Activated naive CD8-positive, alpha-beta T cell treated with anti-CD3 and anti-CD28 coated beads, Interleukin-2, amount 50 U/mL, for 16 hours (primary cell): Measurements from ENCODE around the gene SKIL.

Experiments used
- DNase-seq: peaks from one replicate; pipeline ENCODE4 v3.0.0-alpha.2; 2020; ENCODE audit warnings: low read depth, low spot score

SKIL gene

DNA sequence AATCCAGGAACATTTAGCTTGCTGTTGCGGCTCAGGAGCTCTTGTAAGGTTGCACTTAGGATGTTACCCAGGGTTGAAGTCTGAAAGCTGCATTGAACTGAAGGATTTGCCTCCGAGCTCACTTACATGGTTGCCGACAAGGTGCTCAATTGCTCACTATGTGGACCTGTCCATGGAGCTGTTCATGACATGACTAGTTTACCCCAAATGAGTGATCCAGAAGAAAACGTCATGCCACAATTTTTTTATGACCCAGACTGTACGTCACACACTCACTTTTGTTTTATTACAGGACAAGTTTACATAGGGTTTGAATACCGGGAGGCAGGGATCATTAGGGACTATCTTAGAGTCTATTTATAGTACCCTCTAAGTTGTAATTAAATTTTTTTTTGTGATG lies 40.2 kb downstream of the SKIL start:
- DNase-seq, result no peak

DNA sequence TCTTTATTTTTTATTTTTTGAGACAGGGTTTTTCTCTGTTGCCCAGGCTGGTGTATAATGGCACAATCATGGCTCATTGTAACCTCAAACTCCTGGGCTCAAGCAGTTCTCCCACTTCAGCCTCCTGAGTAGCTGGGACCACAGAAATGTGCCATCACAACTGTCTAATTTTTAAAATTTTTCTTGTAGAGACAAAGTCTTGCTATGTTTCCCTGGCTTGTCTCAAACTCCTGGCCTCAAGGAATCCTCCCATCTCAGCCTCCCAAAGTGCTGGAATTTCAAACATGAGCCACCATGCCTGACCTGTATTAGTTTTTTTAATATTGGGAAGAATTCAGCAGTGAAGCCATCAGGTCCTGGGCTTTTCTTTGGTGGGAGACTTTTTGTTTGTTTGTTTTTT lies 47.6 kb downstream of the SKIL start:
- DNase-seq, result no peak

DNA sequence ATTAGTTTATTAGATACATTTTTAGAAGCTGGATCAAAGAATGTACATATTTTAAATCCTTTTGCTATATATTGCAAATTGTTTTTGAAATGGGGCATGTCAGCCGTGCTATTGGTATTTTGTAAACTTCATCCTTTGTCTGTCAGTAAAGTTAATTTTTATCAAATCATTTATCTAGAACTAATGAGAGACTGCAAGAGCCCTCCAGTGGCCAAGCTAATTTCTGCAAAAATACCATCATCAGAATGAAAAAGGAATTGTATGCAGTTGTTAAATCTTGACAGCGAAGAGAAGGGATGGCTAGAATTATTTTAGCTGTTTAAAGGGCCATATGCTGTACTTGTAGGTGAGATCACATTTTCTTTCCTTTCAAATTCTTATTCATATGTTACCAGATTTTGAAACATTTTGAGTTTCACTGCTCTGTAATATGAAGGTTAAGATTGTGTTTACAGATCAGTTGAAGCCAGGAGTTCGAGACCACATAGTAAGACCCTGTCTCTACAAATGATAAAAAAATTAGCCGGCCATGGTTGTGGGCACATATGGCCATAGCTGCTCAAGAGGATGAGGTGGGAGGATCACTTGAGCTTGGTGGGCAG lies 53.0 kb downstream of the SKIL start:
- DNase-seq, result no peak

DNA sequence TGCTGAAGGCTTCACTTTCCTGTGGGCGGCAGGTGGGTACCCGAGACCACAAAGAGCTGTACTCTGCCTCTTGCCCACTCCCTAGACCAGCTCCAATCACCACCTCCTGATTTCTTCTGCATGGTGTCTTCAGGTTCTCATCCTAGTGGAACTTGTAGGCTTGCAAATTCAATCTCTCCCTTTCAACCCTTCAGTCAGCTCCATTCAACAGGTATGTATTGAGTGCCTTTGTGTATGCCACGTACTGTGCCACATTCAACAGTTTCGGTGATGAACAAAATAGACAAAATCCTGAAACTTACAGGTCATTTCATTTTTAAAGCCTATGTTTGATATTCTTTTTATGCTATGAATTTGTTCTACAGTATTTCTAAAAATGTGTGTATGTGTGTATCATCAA lies 55.8 kb downstream of the SKIL start:
- no peak for DNase-seq

DNA sequence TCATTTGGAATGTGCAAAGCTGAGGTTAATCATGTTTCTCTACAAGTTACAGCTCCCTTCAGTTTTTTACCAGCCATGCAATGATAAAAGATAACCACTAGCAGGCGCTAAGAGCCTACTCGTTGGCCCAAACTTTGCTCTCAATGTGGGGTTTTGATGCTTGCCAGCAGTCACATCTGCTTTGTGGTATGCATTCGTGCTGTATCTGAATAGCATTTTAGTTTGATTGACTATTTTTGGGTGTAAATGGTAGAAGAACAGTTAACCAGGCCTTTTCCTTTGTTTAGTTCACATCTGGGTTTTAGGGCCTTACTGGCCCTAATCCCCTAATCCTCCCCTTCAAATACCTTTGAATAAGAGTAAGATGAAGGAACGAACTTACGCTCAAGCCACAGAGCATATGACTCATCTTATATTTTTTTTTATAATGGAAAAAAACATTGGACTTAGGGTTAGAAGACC lies 56.7 kb downstream of the SKIL start:
- no peak for DNase-seq

DNA sequence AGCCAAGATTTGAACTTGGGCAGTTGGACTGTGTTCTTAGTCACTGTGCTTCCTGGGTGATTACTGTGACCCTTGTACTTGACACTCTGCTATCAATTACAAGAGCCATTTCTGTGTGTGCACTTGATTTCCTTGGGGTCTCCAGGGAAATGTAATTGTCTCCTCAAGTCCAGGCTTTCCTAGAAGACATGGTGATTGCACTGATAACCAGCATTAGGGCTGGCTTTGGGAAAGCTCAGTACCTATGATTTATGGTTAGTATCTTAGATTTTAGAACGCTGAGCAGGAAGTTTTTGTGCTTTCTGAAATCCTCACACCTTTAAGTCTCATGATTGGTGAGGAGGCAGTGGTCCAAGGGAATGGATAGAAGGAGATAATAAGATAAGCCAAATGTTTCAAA lies 59.6 kb downstream of the SKIL start:
- DNase-seq, result no peak

DNA sequence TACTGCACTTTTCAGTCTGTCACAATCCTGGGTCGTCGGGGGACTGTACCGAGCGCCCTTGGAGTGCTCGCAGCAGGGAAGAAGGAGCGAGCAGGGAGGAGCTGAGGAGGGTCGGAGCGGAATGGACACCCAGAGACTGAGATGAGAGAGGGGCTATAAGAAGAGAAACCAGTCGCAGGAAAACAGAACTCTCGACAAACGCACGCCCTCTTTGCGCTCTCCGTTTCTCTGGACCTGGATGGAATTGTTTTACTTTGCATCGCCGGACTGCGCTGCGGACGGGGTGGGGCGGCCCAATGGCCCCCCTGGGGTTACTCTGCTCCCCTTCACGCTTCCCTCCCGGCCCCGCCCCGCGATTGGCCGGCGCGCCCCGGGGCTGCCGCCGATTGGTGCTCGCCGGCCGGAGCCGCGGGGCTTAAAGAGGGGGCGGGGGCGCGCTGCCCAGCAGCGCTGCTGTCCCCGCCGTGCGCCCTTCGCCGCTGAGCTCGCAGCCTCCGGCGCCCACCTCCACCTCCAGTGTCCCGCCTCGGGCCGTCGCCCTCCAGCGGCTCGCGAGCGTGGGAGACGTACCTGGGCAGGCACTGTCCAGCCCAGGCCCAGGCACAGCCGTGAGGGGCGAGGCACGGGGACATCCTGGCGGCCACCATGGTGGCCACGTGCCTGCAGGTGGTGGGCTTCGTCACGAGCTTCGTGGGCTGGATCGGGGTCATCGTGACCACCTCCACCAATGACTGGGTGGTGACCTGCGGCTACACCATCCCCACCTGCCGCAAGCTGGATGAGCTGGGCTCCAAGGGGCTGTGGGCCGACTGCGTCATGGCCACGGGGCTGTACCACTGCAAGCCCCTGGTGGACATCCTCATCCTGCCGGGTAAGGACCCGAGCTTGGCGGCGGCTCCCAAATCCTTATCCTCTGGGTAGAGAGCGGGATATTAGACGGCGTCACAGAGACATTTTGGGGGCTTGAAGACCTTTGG lies 61.2 kb downstream of the SKIL start, which contains the start of gene CLDN11:
Gene CLDN11 (plus strand): TSS at position 447 of the 977 bp plus-strand sequence. CDS start 199 bp downstream, at position 646.
- no peak for DNase-seq

DNA sequence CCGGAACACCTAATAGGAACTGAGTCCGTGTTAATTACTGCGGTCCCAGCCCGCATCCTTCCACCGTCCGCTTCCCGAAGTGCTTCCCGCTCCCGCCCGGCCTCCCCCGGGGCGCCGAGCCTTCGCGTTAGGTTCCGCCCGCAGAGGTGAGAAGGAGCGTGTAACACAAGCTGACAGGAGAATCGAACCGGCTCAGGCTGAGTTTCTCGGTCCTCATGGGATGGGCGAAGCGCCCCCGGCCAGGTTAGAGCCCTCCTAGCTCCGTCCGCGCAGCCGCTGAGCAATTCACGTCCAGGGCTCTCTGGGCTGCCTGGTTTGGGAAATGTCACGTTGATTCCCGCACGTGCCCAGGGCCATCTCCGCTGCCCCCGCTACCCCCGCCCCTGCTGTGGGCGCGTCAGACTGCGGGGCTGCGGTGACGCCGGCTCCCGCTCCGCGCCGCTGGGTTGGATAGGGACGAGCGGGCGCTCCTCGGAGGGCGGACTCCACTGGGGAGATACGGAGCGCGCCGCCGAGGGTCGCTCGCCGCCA lies 62.1 kb downstream of the SKIL start:
- no peak for DNase-seq

DNA sequence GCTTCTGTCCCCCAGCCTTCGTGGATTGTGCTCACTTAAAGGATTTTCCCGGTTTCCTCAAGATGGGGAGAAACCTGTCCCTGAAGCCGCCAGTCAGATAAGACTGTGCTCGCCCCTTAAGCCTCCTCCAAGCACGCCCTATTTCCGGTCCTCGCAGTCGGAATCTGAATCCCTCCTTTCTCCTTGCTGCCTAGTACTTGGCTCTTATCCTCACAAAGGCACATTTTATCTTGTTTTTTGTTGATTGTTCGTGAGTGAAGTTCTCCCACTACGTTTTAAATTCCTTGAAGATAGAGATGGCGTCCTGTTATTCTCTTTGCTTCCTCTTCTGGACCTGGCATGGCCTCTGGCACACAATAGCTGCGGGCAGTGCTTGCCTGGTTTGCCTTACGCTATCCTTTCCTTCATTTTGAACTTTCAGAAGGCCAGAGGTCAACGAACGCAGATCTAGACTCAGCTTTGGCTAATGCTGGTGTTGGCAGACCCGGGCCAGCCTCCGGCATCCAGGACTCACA lies 62.8 kb downstream of the SKIL start:
- no peak for DNase-seq

DNA sequence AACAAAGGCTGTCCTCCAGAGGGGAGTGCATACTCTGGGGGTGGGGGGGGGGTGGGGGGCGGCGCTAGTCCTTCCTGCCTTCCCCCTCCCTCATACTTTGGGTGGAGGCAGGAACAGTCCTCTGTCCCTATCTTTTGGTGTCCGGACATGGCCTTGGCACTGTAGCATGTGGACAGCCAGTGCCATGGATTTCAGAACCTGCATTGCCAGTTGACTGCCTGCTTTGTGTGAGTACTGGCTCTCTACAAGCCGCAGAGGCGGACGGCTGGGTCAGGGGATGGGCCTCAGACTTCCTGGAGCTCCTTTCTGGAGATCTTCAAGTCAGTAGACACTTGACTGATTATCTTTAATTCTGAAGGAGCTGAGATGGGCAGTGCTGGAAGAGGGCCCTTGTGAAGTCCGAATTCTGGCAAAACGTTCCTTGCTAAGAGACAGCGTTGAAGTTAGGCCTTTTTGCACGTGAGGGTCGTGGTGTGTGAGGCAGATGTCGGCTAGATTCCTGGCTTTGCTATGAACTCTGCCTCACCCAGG lies 63.7 kb downstream of the SKIL start:
- DNase-seq, result no peak

DNA sequence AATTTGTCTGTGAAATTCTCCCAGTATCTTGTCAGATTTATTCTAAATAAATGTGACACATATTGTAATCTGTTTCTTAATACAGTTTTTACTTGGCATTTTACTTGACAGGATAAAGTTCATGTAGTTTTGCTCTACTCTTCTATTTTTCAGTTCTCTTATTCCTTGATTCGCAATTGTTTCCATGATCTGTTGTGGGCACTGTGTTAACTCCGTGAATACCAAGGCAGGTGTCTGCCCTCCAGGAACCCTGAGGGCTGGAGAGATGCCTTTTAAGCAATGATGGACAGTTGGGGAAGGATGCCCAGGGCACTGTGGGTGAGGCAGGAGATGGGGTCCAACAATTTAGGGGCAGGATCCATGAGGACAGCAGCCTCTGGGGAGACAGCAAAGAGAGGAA lies 64.2 kb downstream of the SKIL start:
- DNase-seq, result no peak

DNA sequence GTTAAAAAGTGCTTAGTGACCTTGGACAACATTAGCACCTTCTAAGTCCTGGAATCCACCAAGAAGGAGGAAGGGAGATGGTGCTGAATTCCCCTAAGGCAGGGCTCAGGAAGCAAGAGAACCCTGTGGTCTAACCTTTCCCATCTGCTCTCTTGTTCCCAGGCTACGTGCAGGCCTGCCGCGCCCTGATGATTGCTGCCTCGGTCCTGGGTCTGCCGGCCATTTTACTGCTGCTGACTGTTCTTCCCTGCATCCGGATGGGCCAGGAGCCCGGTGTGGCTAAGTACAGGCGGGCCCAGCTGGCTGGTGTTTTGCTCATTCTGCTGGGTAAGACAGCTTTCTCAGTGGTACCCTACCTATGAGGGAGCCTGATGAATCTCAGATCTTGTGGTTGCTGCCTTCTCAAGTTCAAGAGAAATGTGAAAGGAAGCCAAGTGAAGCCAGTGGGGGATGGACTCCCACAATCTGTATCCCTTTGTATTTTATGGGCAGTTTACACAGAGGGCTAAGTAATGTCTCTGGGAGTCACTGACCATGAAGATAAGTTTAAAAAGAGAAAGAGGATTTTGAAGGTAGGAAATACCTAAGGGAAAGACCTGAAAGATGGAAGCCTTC lies 65.6 kb downstream of the SKIL start:
- DNase-seq, result no peak

DNA sequence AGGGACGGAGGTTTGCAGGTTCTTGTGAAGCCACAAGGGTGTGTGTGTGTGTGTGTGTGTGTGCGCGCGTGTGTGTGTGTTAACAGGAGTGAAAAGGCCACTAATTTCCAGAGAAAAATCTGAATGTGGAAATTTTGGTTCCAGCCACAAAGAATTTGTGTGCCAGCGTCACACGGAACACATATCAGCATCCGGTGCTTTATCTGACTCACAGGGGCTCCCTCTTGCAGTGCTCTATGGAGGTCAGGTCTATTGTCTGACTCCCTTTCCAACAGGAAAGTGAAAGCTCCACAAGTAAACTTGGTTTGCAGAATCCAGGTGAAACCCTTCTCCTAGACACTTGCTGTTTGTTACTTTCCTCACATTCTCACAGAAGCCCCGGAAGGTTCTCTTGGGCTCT lies 67.4 kb downstream of the SKIL start:
- no peak for DNase-seq

DNA sequence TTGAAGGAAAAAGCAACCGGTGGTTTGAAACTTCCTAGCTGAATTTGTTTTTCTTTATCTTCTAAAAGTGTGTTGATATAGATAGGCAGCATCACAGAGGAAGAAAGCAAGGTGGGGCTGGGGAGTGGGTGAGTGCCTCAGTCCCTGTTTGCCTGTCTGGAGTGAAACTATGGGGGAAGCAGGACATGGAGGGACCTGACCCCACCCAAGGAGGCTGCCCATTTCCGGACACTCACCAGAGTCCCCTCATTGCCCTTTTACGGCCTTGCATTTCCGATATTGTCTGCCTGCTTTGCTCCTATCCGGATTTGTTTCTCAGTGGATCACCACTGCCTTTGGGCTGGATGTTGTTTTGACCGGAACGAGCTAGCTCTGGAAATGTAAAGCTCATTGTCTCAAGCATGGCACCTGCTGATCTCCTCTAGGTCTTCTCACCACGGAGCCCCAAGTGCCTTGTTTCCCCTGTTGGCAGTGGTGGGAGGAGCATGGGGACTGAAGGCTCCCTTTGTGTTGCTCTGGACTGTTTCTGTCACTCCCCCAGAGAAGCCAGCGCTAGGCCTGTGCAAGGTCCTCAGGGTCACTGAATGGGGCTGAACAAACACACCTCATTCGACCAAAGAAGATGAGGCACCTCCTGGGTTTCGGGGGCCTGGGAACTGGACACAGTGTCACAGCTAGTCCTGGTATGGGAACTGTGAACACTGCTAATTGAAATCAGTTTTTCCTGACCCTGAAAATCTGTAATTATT lies 68.2 kb downstream of the SKIL start:
- no peak for DNase-seq

DNA sequence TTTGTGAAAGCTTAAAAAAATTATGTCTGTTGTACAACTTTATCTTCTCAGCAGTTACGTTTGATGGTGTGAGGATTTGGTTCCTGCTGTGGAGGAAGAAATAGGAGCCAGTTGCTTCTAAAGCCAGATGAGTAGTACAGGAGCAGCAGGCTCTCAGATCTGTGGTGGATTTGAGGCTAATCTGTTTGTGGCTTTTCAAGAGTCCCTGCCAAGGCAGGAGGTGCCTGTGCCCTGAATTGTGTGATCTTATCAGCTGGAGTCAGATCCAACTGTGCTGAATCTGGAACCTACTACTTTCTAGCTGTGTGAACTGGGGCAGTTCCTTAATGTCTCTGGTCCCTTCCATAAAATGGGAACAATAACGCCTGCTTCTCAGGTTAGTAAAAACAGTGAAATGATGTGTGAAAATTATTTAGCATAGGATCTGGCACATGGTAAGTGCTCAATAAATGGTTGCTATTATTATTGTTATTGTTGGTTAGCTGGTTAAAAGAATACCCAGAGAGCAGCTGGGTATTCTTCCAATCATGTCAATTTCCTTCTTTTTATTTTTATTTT lies 68.8 kb downstream of the SKIL start:
- DNase-seq, result no peak

DNA sequence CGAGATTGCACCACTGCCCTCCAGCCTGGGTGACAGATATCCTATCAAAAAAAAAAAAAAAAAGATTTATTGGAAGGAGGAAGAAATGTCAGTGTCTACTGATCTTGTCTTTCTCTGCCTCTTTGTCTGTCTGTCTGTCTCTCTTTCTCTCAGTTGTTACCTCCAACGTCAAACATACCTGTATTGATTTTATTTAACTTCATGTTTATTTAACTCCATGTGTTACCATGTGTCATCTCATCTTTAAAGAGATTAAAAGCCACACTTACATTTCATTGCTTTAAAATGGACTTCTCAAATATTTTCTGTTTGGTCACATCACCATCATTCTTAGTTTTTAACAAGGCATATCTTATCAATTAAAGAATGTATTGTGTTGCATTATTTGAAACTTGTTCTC lies 70.6 kb downstream of the SKIL start:
- no peak for DNase-seq

DNA sequence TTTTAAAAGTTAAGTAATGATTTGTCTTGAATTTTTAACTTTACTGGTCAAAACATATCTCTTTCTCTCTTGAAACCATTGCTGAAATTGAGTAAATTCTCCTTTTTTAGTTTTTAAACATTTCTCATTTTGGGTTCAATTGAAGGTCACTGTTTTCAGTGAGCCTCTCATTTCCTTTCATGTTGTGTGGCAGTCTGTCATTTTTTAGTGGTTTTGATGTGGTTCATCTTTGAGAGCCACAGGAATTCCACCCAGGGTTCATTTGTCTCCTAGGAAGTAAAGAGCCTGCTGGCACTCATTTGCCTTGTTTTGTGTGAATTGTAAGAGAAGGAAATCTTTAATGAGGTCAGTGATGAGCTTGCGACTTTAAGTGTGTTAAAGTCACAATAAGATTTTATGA lies 71.5 kb downstream of the SKIL start:
- DNase-seq, result no peak

DNA sequence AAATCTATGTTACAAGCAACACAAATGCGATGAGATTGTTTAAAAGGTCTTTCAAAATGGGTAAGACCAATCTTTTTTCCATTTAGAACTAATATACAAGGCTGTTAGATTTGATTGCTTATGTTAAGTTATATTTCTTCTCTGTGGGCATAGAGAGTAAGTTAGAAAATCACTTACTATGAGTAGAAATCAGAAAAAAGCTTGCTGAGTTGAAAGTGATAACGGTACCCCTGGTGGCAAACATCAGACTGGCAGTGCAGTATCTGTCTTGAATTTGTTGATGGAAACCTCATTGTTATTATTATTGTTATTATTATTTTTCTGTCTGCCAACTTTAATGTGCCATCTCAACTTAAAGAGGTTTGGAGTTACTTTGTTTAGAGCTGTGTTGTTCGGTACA lies 73.5 kb downstream of the SKIL start:
- no peak for DNase-seq

DNA sequence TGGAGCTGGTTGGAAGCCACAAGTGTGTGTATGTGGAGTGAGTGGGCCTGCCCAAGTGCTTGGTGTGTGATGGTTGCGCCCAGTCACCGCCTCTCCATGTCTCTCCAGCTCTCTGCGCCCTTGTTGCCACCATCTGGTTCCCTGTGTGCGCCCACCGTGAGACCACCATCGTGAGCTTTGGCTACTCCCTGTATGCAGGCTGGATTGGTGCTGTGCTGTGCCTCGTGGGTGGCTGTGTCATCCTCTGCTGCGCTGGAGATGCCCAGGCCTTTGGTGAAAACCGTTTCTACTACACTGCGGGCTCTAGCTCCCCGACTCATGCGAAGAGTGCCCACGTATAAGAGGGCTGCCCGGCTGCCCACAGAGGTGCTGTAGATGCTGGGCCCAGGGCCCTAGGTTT lies 74.9 kb downstream of the SKIL start:
- DNase-seq, result no peak

DNA sequence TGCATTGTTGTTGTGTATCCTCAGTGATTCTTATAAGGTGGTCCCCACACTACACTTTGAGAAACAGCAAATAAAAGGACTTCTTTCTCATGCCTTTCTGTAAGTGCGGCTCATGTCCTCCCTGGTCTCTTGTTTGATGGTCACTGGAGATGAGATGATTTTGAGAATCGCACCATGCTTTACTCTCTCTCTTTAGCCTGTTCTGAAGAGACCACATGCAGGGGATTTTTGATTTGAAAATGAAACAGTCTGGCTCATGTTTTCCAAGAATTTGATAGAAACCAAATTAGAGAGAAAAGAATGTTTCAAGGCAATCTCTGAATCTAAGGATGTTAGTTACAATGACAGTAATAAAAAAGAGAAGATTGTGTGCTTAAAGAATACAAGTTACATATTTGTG lies 79.2 kb downstream of the SKIL start:
- no peak for DNase-seq

DNA sequence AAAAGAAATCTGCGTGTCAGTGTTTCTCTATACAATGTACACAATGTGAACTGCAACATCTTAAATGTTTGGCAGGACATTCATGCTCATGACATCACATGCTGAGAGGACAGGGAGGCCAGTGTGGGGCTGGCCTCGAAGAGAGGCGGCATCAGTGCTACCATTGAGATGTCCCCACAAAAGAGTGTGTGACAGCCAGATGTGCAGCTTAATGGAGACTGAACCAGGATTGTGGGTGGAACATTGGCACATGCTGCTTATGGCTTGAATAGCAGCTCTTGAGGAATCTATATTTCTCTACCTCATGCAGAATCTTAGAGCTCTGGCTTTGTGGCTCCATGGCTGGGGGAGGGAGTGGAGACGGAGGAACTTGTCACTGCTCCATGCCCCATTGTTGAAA lies 79.7 kb downstream of the SKIL start:
- DNase-seq, result no peak
